Measurements from ENCODE around the gene SH2D3A. TPM values are rescaled to one million over a fixed set of nuclear protein-coding genes. Genes with fewer than 3 reads are reported as not detected.

Gene SH2D3A
- total and polyA plus RNA-seq, 2 experiments from 2014 or later: 20.7 to 38.4 TPM

DNA sequence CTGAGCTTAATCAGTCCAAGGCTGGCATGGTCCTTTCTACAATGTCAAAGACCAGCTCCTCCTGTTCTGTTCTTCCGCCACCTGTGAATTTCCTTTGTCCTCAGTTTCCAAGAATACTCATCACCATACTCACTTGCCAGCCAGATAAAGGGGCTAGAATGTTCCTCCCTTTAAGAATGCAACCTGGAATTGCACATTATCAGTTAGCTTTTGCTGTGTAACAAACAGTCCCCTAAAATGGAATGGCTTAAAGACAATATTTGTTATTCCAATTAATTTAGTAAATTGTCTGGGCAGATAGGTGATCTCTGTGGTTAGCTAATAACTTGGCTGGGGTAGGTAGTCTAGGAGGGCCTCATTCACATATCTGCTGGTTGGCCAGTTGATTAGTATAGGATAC lies 41.3 kb upstream of the SH2D3A start (continued):
- TF ChIP-seq, protein P1, sequence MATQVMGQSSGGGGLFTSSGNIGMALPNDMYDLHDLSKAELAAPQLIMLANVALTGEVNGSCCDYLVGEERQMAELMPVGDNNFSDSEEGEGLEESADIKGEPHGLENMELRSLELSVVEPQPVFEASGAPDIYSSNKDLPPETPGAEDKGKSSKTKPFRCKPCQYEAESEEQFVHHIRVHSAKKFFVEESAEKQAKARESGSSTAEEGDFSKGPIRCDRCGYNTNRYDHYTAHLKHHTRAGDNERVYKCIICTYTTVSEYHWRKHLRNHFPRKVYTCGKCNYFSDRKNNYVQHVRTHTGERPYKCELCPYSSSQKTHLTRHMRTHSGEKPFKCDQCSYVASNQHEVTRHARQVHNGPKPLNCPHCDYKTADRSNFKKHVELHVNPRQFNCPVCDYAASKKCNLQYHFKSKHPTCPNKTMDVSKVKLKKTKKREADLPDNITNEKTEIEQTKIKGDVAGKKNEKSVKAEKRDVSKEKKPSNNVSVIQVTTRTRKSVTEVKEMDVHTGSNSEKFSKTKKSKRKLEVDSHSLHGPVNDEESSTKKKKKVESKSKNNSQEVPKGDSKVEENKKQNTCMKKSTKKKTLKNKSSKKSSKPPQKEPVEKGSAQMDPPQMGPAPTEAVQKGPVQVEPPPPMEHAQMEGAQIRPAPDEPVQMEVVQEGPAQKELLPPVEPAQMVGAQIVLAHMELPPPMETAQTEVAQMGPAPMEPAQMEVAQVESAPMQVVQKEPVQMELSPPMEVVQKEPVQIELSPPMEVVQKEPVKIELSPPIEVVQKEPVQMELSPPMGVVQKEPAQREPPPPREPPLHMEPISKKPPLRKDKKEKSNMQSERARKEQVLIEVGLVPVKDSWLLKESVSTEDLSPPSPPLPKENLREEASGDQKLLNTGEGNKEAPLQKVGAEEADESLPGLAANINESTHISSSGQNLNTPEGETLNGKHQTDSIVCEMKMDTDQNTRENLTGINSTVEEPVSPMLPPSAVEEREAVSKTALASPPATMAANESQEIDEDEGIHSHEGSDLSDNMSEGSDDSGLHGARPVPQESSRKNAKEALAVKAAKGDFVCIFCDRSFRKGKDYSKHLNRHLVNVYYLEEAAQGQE (IDR thresholded peaks at IDR 0.05; ENCODE audit: unreplicated experiment): no peak
- TF ChIP-seq ZNF114 (CRISPR knock-in tag; IDR thresholded peaks at IDR 0.05): no peak
- TF ChIP-seq EZH2 (IDR thresholded peaks at IDR 0.05; ENCODE audit: low read depth, unreplicated experiment): no peak
- TF ChIP-seq ZNF331 (CRISPR knock-in tag; IDR thresholded peaks at IDR 0.05; ENCODE audit: low read depth): no peak
- TF ChIP-seq, protein P2, sequence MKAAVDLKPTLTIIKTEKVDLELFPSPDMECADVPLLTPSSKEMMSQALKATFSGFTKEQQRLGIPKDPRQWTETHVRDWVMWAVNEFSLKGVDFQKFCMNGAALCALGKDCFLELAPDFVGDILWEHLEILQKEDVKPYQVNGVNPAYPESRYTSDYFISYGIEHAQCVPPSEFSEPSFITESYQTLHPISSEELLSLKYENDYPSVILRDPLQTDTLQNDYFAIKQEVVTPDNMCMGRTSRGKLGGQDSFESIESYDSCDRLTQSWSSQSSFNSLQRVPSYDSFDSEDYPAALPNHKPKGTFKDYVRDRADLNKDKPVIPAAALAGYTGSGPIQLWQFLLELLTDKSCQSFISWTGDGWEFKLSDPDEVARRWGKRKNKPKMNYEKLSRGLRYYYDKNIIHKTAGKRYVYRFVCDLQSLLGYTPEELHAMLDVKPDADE (IDR thresholded peaks at IDR 0.05): no peak

DNA sequence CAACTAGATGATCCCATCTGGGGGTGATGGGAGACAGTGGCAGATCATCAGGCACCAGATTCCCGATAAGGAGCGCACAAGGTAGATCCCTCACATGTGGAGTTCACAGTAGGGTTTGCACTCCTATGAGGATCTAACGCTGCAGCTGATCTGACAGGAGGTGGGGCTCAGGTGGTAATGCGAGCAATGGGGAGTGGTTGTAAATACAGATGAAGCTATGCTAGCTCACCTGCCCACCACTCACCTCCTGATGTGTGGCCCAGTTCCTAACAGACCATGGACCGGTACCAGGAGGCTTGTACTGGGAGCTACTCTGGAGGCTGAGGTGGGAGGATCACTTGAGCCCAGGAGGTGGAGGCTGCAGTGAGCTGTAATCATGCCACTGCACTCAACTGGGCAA lies 40.1 kb upstream of the SH2D3A start:
- no peak for DNase-seq (ENCODE audit: low spot score)
- Mint-ChIP-seq H3K27ac (no peak overlapping the region), H3K4me3 (no peak overlapping the region), H3K36me3 (ENCODE audit: low read depth) (peaks cover 44% of the 10 kb centered on the region), H3K27me3 (ENCODE audit: insufficient read depth, low read depth, poor library complexity) (peaks cover 2% of the 10 kb centered on the region), H3K4me1 (no peaks in the 10 kb centered on the region), H3K9me3 (peaks cover 95% of the 10 kb centered on the region)
- Histone ChIP-seq H3K4me3 (no peak overlapping the region), H3K4me2 (no peak overlapping the region), H3K36me3 (ENCODE audit: insufficient read depth) (no peaks in the 10 kb centered on the region), H3K9me2 (ENCODE audit: insufficient read depth) (0 out of 2 replicates have a peak, but pooled peaks cover under 1% of the 10 kb centered on the region), H3K79me2 (replicated peaks; ENCODE audit: insufficient read depth) (no peaks in the 10 kb centered on the region), H3F3A (replicated peaks; ENCODE audit: low read depth) (no peaks in the 10 kb centered on the region), H2AFZ (no peak overlapping the region), H3K4me1 (ENCODE audit: insufficient read depth) (peaks cover 10% of the 10 kb centered on the region), H3K27me3 (ENCODE audit: insufficient read depth) (no peaks in the 10 kb centered on the region), H3K27ac (ENCODE audit: low read depth) (no peak overlapping the region), H4K20me1 (replicated peaks; ENCODE audit: insufficient read depth) (no peaks in the 10 kb centered on the region)
- TF ChIP-seq JUNB (IDR thresholded peaks at IDR 0.05; ENCODE audit: unreplicated experiment): no peak
- no peak for TF ChIP-seq EZH2phosphoT487 (IDR thresholded peaks at IDR 0.05; ENCODE audit: unreplicated experiment)
- no peak for TF ChIP-seq POLR2AphosphoS5 (IDR thresholded peaks at IDR 0.05; ENCODE audit: low read depth)
- TF ChIP-seq, protein P1 (IDR thresholded peaks at IDR 0.05; ENCODE audit: unreplicated experiment): no peak
- no peak for ATAC-seq

Measured in GM23338 (cell line).